GM13976 (cell line): ENCODE measurements around the gene STK40.

Experiments used
- DNase-seq: peaks from one replicate; pipeline ENCODE4 v3.0.0; 2012; ENCODE audit warnings: low spot score
- in situ Hi-C: fragments of 300-500 bp; cut with MboI; formaldehyde crosslinking; loops from one replicate; pipeline ENCODE4 v1.12.0; 2022; ENCODE audit warnings: low sequenced_read_pairs, mixed read lengths, inconsistent platforms; ENCODE audit not compliant: unreplicated experiment
- TF ChIP-seq, protein P1 (sequence below): IDR thresholded peaks from 2 replicates; pipeline ENCODE4 v1.5.1; 2012; ENCODE audit warnings: borderline replicate concordance, mild to moderate bottlenecking; ENCODE audit not compliant: insufficient read depth; ENCODE audit errors: extremely low read depth, missing control alignments, control extremely low read depth

Gene STK40

DNA sequence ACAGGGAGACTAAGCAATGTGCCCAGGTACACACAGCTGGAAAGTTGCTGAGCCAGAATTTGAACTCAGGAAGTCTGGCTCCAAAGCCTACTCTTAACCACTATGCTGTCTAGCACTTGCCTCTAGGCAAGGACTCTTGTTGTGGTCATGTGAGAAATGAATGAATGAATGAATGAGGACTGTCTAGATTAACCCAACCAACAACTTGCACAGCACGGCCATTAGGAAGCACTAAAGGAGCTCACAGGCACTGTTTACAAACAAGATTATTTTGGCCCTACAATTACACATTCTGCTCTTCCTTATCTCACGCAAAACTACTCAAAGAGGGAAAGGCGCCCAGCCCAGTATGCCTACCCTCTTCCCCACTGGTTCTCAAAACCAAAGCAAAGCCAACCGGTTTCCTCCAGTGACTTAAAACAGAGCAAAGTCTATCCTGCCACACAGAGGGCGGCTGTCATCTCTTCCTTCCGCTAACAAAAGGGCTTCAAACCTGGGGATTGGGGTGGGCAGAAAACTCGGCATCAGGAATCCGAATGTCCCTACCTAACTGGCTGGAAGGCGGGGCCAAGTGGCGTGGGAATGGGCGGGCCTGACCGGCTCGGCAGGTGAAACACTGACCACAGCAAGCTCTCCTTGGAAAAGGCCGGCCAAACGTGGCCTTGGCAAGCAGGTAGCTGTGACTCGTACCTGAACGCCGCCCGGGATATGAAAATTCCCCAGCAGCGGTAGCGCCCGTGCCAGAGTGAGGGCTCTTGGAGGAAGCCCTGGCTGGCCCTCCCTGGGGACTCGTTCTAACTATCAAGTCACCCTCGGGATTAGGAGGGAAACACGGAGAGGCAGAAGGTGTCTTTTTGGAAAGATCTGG, 948 bp downstream of the STK40 start:
- no peak for DNase-seq
- TF ChIP-seq, protein P1, sequence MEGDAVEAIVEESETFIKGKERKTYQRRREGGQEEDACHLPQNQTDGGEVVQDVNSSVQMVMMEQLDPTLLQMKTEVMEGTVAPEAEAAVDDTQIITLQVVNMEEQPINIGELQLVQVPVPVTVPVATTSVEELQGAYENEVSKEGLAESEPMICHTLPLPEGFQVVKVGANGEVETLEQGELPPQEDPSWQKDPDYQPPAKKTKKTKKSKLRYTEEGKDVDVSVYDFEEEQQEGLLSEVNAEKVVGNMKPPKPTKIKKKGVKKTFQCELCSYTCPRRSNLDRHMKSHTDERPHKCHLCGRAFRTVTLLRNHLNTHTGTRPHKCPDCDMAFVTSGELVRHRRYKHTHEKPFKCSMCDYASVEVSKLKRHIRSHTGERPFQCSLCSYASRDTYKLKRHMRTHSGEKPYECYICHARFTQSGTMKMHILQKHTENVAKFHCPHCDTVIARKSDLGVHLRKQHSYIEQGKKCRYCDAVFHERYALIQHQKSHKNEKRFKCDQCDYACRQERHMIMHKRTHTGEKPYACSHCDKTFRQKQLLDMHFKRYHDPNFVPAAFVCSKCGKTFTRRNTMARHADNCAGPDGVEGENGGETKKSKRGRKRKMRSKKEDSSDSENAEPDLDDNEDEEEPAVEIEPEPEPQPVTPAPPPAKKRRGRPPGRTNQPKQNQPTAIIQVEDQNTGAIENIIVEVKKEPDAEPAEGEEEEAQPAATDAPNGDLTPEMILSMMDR = no peak
- in situ Hi-C loops = no loop called here

DNA sequence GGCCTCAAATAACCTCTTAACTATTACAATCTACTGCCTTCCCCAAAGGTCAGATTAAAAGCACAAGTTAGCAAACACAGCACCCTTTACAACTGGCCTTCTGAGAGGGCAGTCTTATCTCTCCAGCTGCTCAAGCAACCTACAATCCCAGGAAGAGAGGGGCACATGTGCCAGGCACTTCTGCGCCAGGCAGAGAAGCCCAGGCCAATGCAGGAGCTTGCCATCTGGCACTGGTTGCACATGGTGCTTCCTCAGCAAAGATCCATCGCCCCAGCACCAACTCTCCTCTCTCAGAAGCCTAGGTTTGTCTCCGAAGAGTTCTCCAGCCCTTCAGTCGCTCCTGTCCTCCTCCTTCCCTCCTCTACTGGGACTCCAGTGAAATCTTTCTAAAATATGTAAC, 2.5 kb downstream of the STK40 start:
- TF ChIP-seq, protein P1 = no peak
- DNase-seq = no peak
- in situ Hi-C loops = no loop called here

DNA sequence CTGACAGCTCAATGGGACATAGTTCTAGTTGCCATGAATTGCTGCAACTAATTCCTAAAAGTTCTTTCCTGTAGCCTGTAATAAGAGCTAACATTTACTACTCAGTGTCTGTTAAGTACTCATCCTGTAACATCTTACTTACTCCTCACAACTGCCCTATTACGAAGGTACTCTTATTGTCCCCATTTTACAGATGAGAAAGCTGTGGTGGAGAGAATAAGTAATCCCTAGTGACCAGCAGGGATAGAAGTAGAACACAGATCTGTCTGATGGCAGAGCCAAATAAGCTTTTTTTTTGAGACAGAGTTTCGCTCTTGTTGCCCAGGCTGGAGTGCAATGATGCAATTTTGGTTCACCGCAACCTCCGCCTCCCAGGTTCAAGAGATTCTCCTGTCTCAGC, 3.1 kb downstream of the STK40 start:
- in situ Hi-C loops = no loop called here
- TF ChIP-seq, protein P1 = no peak
- no peak for DNase-seq

DNA sequence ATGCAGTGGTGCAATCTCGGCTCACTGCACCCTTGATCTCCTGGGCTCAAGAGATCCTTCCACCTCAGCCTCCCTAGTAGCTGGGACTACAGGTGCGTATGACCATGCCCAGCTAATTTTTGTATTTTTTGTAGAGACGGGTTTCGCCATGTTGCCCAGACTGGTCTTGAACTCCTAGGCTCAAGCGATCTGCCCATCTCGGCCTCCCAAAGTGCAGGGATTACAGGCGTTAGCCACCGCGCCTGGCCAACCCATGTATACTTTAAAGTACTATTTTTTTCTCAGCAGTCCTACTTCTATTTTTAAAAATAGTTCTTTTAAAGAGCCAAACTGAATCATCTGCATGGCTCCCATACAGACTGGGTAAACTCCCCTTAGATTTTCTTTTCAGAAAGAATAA, 3.5 kb downstream of the STK40 start:
- no peak for DNase-seq
- TF ChIP-seq, protein P1 = no peak
- in situ Hi-C loops = no loop called here

- no peak for DNase-seq
- in situ Hi-C loops = no loop called here
- TF ChIP-seq, protein P1 = no peak
These were observed 4.3 kb downstream of the STK40 start for GRCh38 chr1:36381405-36381804.

DNA sequence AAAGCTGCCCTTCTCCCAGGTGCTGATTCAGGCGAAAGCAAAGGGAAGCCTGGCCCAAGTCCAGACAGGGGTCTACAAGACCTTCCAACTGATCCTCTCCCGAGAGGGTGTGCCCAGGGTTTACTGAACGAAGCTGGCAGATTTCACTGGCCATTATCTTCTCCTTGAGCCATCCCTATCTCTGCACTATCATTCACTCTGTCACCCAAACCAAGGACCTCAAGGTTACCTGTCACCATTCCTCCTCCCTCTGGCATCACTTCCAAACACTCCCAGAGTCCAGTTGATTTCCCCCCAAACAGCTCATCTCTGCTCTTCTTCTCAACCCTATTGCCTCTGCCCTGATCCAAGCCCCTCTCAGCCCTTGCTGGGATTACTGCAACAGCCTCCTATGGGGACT, 4.9 kb downstream of the STK40 start:
- DNase-seq = no peak
- in situ Hi-C loops = no loop called here
- TF ChIP-seq, protein P1 = no peak

DNA sequence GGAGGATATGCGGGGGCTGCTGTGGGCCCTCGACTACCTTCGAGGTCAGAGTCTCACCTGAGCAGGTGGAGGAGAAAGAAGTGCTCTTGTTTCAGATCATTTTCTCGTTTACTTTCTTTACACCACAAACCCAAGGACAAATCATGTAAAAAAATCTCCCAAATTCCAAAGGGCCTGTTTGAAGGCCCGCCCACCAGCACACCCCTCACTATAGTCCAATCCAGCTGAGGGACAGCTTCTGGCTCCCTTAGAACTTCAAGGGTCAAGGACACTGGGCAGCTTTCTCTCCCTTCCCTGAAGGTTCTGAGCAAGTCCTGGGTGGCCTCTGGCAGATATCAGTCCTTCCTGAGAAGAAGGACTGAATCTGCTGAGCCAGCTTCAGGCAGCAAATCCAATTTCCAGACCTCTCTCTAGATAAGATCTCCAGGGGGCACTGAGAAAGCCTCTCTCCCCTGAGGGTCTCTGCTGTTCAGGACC, 5.5 kb downstream of the STK40 start:
- in situ Hi-C loops = no loop called here
- TF ChIP-seq, protein P1 = no peak
- no peak for DNase-seq
